GM19035 (cell line): ENCODE results near the gene CISD2.
"Not testable (repeated sequence)": the region's sequence is repeated elsewhere in the genome, so short reads cannot be mapped to it uniquely, and the experiment has no call there.

ENCODE experiments used
- ATAC-seq: cut with Tn5 transposase; IDR thresholded peaks from one replicate; pipeline ENCODE4 v1.9.1; 2021; ENCODE audit not compliant: unreplicated experiment

CISD2 gene

DNA sequence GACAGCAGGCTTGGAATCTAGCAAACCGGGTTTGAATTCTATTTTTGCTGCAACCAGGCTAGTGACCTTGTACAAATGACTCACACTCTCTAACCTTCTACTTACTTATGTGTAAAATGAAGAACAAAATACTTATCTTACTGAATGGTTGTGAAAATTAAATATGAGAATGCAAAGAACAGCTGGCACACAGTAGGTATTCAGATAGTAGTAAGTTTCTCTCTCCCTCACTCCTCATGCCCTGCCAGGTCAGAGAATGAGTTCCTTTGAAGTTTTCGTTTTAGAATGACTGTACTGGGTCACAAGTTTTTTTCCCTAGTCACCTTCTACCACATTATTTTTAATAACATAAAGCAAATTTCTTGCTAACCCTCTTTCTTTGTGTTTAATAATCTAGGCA is 33.0 kb downstream of the CISD2 start:
- no peak for ATAC-seq

DNA sequence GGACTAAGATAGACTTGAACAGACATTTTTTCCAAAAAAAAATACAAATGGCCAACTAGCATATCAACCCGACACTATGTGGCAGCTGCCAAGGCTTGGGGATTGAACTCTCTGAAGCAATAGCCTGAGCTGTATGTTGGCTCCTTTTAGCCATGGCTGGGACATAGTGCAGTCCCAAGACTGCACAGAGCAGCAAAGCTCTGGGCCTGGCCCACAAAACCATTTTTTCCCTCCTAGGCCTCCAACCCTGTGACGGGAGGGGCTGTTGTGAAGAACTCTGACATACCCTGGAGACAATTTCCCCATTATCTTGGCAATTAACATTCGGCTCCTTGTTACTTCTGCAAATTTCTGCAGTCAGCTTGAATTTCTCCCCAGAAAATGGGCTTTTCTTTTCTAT is 50.1 kb downstream of the CISD2 start:
- no peak for ATAC-seq

DNA sequence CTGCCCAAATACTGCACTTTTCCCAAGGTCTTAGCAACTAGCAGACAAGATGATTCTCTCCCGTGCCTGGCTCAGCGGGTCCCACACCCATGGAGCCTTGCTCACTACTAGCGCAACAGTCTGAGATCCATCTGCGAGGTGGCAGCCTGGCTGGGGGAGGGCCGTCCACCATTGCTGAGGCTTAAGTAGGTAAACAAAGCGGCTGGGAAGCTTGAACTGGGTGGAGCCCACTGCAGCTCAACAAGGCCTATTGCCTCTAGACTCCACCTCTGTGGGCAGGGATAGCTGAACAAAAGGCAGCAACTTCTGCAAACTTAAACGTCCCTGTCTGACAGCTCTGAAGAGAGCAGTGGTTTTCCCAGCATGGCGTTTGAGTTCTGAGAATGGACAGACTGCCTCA is 50.9 kb downstream of the CISD2 start:
- not testable (repeated sequence) for ATAC-seq

DNA sequence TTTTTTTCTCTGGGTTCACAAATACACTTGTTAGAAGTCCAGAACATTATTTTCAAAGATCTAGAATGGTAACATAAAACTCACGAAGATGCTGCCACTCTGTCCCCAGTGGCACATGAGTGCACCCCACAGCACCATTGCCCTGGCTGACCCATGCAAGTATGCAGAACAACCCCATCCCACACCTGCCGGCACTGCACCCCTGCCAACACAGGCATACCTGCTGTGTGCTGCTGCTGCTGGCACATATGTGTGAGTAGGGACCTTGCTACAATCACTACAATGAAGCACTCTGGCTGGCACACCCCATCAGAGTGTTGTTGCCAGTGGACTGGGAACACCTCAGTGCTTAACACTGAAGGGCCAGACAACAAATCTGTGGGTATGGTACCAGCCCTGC is 66.9 kb downstream of the CISD2 start:
- ATAC-seq = no peak

DNA sequence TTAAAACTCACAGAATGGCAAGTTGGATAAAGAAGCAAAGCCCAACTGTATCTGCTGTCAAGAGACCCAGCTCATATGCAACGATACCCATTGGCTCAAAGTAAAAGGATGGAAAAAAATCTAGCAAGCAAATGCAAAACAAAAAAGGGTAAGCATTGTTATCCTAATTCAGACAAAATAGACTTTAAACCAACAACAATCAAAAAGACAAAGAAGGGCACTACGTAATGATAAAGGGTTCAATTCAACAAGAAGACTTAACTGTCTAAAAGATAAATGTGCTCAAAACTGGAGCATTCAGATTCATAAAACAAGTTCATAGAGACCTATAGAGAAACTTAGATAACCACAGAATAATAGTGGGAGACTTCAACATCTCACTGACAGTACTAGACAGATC is 69.3 kb downstream of the CISD2 start:
- not testable (repeated sequence) for ATAC-seq
